DMS153 (cell line): ENCODE measurements around the gene TPRN.

ENCODE experiments used
- DNase-seq: peaks from one replicate; lab custom pipeline; 2025; lab: John Stamatoyannopoulos, UW

TPRN gene

DNA sequence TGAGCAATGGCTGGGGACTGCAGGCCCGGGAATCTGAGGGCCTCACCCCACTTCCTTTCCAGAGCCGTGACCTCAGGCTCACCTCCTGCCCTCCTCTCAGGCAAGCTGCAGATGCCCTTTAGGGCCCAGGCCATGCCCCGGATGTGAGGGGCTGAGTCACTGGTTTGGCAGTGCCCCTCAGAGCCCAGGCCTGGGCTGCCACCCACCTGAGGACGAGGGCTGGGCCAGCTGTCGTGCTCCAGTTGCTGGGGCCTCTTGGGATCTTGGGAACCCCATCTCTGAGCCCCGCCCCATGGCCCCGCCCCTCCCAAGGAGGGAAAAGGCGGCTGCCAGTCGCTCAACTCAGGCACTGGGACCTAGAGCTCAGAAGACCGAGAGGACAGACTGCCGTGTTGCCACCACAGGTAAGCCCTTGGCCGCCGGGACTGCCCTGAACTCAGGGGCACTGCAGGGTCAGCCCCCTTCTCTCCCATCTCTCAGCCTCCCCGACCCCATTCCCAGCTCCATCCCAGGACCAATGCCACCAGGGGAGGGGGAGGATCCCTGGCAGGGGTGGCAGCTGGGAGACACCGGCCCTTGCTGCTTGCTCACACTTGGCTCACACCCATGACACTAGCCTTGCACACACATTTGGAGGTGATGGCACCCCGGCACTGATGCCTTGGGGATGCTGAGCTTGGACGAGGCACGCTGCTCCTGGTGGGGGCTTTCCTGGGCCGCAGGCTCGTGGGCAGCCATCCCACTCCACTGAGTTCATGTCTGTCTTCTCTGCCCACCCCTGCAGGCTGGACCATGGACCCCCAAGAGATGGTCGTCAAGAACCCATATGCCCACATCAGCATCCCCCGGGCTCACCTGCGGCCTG, 24.5 kb upstream of the TPRN start, which contains the start of gene CYSRT1:
Gene CYSRT1 (plus strand): TSS at position 345 of the 865 bp plus-strand sequence. CDS start 448 bp downstream, at position 793.
- no peak for DNase-seq

DNA sequence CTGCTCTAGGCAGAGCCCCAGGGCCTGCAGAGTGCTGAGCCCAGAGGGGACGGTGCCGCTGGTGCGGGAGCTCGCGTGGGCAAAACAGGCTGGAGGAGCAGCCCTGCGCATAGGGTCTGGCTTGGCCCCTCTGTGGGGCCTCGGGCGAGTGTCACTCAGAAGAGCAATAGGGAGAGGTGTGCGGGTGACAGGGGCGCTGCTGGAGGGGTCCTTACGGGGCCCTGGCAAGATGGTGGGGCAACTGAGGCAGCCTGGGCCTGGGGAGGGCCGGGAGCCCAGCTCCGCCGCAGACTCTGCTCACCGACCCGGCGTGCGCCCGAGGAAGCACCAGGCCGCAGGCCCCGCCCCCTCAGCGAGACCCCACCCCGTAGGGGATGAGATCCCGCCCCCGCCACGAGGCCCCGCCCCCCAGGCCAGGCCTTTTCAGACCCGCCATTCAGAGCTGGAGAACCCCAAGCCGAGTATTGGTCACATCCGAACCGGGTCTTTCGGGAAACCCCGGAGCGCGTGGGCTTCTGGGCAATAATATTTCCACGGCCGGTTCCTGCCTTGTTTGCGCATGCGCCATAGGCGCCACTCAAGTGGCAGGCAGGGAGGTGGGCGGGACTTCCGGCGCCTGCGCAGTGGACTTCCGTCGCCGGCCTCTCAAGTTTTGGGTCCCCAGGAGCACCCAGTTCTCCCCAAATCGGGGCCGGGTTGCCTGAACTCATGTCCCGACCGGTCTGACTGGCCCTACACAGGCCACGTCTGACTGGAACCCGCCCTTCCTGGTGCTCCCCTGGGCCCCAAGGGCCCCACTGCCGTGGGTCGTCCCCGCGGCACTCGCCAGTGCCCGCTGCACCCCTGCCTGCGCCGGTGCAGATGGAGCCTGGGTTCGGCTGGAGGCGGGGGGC, 22.8 kb upstream of the TPRN start:
- peak; percentile 95 for DNase-seq

DNA sequence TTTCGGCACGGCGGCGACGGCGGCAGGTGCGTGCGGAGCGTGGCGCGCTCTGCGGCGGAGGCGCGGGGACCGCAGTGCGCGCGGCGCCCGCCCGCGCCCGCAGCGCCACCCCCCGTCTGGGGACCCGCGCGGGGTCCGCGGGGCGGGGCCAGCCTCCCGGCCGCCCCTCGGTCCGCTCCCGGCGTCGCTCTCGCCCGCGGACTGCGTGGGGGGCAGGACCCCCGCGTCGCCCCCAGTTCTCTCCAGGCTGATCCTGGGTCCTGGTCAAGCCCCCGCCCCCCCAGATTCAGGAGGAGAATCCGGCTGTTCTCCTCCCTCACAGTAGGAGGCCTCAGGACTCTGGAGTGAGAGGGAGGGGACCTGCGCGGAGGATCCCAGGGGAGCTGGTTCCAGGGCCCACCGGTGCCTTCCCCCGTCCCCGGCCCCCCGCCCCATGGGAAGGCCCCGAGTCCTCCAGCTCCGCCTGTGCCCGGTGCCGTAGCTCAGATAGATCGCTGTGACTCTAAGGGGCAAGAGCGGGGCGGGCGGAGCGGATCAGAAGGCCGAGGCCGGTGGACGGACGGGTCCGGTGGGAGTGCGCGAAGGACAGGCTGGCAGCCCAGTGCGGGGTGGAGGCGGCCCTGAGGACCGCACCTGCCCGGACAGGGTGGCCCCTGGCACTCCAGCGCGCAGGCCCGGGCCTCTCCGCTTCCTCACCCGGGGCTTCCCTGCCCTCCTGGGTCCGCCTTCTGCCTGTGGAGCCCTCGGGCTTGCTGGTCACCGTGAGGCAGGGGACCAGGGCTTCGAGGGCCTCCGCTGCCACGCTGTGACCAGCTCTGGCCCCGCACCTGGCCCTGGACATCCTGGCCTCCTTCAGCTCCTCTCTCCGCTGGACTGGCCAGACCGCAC, 21.9 kb upstream of the TPRN start, which contains the start of gene RNF208:
Gene RNF208 (minus strand): TSS at position 51 of the 888 bp plus-strand sequence. CDS start 1,028 bp downstream, outside the sequence.
- DNase-seq: no peak

DNA sequence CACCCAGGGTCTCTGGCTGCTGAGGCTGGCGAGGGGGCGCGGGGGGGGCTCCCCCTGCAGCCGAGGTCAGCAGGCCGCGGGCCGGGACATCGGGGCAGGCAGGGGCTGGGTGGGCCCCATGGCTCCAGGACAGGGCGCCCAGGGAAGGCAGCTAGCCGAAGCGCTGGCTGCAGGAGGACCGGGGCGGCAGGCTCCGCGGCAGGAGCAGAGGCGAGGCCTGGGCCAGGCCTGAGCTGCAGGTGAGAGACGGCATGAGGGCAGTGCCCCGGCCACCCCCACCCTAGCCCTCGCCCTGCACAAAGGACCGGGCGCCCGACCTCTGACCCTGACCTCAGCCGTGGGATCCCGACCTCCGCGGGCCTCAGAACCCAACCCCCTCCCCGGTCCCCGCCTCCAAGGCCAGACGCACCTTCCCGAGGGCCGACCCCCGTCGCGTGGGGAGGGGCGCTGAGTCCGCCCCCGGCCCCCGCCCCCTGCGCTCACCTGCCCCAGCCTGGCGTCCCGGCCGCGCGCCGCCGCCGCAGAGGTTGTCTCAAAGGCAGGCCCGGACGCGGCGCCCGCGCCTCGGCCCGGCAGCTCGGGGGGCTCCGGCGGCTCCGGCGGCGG, 21.1 kb upstream of the TPRN start:
- no peak for DNase-seq

DNA sequence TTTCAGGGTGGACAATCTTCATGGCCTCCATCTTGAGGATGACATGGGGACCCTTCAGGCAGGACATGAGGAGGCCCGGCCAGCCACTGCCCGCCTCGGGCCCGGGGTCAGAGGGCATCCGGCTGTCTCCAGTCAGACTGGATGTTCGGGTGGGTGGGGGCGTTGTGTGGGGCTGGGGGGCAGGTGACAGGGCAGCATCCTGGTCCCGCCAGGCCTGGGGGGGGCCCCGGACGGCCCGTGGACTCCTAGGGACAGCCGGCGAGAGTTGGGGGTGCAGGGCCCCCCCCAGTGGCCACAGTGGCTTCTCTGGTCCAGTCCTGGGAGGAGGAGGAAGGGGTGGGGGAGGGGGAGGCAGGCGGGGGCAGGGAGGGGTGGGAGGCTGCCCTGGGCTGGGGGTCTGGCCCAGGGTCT, 20.6 kb upstream of the TPRN start:
- no peak for DNase-seq

DNA sequence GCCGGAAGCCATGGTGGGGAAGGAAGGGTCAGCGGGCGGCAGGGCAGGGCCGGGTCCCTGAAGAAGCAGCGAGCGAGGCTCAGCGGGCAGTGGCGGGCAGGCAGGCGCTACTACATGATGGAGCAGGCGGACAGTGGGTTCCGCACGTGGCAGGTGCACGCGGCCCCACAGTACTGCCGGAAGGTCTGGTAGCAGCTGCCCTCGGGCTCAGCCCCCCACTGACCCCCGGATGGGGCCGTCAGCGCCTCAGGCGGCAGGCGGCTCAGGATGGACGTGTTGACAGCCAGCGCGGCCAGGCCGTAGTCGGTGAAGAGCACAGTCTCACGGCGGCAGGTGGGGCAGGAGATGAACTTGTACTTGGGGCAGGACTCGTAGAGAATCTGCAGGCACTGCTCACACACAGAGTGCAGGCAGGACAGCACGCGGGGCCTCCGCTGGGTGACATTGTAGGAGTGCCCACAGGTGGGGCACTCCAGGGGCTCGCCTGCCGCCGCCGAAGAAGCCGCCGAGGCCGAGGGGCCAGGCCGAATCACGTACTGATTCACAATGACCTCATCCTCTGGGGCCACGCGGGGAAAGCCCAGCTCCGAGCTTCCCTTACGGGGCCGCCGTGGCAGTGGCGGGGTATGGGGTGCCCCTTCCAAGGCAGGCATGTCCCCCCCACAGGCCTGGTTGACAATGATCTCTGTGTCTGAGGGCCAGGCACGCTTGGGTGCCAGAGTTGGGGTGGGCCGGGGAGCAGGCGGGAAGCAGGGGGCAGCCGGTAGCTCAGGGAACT, 20.0 kb upstream of the TPRN start:
- no peak for DNase-seq

DNA sequence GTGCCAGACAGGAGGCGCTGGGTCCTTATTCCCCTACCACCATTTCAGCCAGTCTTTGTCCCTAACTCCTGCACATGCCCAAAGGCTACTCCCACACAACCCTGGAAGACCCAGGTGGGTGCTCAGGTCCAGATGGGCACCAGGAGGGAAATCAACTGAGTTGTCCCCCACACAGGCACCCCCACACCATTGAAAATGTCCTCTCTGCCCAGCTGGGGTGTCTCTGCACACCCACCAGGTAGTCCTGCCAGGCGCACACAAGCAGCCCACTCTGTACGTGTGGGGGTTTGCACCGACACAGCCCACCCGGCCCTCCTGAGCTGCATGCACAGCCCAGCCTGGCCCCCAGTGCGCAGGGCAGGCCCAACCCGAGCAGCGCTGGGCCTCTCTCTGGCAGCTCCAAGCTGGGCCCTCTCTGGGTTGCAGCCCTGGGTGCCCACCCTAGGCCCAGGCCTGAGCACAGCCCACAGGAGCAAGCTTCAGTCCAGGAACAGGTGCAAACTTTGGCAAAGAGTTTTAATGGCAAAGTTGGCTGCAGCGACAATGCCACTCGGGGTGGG, 19.3 kb upstream of the TPRN start:
- DNase-seq: no peak

DNA sequence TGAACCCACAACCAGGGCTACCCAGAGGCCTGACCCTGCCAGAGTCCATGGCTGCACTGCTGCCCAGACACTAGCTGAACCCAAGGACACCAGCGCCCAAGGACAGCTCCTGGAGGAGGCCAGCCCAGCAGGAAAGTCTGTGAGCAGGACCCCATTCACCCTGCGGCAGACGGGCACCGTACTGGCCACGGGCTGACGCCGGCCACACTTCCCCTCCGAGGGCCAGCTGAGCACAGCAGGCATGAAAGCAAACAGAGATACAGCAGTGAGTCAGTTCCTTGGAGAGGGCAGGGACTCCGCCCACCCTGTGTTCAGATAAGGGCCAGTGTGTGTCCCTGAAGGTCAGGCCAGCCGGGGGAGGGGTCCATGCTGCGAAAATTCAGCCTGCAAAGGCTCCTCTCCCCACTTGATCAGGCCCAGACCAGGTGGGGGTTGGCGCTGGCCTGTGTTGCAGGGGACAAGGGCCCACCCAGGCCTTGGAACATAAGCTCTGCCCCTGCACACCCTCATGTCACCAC, 18.3 kb upstream of the TPRN start:
- no peak for DNase-seq

DNA sequence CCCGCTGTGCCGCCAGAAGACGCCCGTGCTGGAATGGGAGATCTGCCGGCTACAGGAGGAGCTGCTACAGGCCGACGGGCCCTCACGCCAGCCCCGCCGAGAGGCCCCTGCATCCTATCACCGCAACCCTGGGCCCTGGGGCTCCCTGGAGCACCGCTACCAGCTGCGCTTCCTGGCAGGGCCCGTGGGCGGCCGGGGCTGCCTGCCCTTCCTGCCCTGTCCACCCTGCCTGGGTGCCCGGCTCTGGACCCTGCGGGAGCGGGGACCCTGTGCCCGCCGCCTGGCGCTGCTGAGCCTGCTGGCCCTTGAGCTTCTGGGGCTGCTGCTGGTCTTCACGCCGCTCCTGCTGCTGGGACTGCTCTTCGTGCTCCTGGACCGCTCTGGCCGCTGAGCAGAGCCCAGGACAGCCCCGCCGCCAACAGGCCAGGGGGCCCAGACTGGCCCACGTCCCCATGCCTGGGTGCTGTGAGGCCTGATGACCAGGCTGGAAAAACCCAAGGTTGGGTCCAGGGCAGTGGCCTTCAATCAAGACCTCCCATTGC, 17.7 kb upstream of the TPRN start:
- DNase-seq: no peak

DNA sequence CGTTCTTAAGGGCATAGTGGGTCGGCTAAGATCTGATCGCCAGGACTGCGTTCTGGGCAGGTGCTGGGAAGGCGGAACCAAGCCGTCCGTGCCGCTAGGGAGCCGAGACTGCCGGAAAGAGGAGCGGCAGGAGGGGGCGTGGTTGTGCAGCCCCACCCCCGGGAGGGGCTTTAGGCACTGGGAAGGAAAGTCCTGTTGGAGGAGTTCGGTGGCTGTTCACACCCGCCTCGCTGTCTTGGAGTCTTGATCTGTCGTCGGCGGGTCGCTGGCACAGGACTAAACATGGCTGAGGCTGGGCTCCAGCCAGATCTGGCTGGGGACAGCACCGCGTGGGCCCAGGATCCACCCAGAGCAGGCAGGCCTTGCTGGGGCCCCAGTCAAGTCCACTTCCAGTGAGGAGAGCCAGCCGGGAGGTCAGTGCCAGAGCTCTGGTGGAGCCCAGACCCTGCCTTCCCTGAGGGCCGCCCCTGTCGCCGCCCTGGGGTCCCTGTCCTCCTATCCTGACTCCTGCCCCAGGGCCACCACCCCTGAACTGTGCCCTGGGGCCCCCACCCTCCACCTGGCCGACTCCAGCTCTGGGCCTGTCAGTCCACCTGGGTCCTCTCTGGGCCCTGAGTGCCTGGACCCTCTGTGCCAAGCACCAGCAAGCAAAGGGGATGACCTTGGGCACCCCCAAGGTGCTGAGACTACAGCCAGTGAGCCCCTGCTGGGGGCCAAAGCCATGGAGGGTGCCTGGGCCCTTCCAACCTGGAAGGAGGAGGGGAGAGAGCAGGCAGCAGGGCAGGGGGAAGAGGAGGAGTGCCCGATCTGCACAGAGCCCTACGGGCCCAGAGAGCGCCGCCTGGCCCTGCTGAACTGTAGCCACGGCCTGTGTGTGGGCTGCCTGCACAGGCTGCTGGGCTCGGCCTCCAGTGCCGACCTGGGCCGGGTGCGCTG, 17.0 kb upstream of the TPRN start:
- peak; percentile 43 for DNase-seq

DNA sequence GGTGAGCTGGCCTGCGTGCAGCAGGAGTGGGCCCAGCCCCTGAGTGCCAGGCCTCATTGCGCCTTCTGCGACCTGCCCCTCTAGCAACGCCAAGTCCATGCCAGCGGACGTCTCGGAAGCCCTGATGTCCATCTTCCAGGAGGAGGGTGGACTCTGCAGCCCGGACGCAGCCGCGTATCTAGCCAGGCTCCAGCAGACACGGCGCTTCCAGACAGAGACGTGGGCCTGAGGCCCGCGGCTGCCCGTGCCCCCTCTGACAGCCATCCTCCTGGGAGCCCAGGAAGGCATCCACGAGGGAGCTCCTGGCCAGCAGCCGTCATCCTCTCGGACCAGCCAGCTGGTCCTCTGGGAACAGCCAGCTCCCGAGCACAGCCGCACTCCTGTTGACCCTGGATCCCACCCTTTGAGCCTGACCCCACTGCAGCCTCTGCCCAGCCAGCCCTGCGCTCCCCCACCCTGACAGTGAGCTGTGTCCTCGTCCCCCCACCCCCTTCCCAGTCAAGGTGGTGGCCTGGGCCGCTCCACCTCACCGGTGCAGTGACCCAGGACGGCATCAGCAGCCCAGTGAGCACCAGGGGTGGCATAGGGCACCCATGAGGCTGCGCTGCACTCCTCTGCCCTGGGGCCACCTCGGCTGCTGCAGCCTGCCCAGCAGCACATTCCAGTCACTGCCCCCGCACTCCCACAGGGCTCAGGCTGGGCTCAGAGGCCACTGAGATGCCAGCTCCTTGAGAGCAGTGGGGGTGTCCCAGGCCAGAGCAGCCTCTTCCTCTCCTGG, 15.8 kb upstream of the TPRN start:
- no peak for DNase-seq

DNA sequence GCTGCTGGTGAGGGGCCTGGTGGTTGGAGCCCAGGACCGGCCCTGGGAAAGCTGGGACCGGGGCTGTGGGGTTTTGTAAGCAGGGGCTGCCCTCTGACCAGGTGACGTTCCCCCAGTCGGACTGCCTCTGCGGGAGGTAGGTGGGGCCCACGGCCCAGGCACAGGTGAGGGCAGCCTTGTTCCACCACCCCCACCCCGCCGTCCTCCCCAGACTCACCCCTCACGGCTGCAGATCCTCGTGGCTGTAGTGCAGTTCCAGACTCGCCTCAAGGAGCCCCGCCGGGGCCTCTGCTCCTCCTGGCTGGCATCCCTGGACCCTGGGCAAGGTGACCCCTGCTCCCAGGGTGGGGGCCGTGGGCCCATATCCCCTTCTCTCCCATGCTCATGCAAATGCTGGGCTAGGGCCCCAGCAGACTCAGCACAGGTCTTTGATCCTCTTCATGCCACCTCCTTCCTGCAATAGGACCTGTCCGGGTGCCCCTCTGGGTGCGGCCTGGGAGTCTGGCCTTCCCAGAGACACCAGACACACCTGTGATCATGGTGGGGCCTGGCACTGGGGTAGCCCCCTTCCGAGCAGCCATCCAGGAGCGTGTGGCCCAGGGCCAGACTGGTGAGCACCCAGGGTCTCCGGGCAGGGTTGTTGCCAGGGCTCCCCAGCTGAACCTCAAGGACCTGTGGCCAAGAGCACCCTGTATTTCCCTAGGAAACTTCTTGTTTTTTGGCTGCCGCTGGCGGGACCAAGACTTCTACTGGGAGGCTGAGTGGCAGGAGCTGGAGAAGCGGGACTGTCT, 14.8 kb upstream of the TPRN start:
- no peak for DNase-seq

DNA sequence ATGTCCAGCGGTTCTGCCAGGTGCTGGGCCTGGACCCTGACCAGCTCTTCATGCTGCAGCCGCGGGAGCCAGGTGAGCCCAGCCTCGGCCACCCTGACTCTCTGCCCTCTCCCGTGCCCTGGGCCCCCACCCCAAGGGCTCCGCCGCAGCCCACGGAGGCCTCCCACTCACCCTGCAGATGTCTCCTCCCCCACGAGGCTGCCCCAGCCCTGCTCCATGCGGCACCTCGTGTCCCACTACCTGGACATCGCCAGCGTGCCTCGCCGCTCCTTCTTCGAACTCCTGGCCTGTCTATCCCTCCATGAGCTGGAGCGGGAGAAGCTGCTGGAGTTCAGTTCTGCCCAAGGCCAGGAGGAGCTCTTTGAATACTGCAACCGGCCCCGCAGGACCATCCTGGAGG, 14.1 kb upstream of the TPRN start:
- no peak for DNase-seq

DNA sequence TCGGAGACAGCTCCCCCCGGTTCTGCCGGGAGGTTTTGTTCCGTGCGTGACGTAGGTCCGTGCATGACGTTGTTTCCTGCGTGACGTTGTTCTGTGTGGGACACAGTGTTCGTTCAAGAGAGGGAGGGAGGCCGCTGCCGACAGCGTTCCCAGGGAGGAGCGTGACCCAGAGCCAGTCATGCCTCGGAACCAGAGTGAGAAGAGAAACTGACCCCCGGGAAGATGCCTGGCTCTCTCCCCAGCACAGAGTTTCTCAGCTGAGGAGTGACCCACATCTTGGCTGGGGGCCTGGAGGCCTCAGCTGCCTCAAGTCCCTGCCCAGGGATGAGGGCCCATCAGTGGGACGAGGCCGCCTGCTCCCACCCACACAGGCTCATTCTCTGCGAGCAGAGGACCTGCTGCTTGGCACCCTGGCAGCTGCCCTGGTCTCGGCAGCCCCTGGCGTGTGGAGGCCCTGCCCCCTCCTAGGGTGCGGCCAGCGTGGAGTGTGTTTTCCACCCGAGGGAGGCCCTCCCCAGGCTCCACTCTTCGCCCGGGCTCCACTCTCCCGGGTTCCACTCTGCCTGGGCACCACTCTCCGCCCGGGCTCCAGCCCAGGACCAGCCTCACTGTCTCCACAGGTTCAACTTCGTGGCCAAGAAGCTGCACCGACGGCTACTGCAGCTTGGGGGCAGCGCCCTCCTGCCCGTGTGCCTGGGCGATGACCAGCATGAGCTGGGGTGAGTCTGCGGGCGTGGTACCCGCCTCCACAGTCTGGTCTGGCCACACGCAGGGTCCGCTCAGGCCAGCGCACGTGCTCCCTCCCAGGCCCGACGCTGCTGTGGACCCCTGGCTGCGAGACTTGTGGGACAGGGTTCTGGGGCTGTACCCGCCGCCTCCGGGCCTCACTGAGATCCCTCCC, 12.9 kb upstream of the TPRN start:
- no peak for DNase-seq

DNA sequence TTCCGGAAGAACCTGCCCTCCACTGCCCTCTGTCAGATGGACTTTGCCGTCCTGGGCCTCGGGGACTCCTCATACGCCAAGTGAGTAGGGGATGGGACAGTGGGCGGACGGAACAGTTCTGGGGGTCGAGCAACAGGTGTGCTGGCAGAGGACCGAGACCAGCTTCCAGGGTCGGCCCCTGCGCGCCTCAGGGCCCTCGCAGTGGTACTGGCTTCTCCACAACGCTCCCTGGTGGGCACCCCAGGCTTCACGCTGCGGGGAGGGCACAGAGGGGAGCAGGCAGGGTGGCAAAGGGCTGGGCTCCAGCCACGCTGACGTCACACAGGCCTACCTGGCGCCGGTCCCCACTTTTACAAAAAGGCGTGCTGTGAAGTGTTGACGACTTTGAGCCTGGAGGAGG, 12.0 kb upstream of the TPRN start:
- no peak for DNase-seq

DNA sequence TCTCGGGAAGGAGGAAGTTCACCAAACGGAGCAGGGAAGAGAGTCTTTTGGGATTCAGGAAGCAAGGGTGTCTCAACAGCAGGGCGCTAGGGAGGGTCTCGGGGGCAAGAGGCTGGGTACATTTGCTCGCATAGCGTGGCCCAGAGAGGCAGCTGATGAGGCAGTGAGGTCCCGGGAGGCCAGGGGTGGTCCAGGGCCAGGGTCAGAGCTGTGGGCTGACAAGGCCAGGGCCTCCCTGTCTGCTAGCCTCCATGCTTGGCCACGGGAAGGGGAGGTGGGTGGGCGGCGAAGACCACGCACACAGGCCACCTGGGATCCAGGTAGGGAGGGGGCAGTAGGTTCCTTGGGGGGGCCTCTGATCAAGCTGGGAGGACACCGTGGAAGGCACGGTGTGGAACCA, 11.0 kb upstream of the TPRN start:
- DNase-seq: no peak
